ENCODE results near the gene TIAM2. TPM values are rescaled to one million over a fixed set of nuclear protein-coding genes. Genes with fewer than 3 reads are reported as not detected.

TIAM2 gene
- total and polyA plus RNA-seq, 12 donors: 4.3 to 22.5 (median 11.8) TPM

DNA sequence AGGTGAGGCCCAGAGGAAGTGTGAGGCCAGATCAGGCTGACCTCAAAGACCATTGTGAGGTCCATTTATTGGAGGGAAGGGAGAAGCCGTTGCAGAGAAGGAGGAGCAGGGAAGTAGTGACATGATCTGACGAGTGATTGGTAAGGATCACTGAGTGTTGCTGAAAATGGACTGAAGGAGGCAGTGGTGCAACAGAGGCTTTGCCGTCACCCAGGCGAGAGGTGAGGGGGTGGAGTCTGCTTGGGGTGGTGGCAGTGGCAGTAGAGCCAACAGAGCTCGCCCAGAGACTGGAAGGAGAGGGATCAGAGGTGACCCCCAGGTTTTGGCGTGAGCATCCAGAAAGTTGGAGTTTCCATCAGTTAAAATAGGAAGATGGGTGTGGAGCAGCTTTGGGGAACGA lies 200.8 kb downstream of the TIAM2 start:
- WGBS, 2 donors: 92 to 93% methylated on average over 7 of the region's 7 CpGs
- Histone ChIP-seq H3K36me3 (no peaks in the 10 kb centered on the region), H3K4me1 (peaks cover 0 to 2% (median 0%) of the 10 kb centered on the region in 9 donors), H3K4me3 (no peak overlapping the region), H3K27me3 (no peaks in the 10 kb centered on the region), H3K27ac (no peak overlapping the region), H3K9me3 (peaks cover 0 to 5% (median 0%) of the 10 kb centered on the region in 11 donors)
- ATAC-seq (no peak), DNase-seq (no peak)
- intact Hi-C loops (cut with DNase I): no loop called here
- TF ChIP-seq, protein P1, sequence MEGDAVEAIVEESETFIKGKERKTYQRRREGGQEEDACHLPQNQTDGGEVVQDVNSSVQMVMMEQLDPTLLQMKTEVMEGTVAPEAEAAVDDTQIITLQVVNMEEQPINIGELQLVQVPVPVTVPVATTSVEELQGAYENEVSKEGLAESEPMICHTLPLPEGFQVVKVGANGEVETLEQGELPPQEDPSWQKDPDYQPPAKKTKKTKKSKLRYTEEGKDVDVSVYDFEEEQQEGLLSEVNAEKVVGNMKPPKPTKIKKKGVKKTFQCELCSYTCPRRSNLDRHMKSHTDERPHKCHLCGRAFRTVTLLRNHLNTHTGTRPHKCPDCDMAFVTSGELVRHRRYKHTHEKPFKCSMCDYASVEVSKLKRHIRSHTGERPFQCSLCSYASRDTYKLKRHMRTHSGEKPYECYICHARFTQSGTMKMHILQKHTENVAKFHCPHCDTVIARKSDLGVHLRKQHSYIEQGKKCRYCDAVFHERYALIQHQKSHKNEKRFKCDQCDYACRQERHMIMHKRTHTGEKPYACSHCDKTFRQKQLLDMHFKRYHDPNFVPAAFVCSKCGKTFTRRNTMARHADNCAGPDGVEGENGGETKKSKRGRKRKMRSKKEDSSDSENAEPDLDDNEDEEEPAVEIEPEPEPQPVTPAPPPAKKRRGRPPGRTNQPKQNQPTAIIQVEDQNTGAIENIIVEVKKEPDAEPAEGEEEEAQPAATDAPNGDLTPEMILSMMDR (IDR thresholded peaks at IDR 0.05): no peak

DNA sequence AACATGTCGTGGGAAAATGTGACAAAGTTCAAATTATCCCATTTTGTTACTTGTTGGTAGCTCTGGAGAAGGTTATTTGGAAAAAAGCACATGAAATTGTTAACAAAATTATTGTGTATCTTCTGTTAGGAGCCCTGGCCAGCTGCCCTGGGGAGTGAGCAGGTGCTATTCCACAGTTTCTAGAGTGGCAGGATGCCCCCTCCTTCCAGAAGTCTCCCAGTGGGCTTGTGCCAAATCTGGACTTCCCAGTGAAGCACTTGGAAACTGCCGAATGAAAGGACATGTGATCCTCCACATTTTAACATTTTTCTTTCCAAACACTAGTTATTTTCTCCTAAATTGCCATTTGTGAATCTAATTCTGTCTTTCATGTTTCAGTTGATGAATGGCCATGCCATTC lies 201.8 kb downstream of the TIAM2 start:
- whole genome bisulfite sequencing, 2 donors: 54 to 59% methylated on average over 2 of the region's 2 CpGs
- Histone ChIP-seq H3K36me3 (no peaks in the 10 kb centered on the region), H3K9me3 (peaks cover 0 to 5% (median 0%) of the 10 kb centered on the region in 11 donors), H3K27me3 (no peaks in the 10 kb centered on the region), H3K27ac (no peak overlapping the region), H3K4me1 (peaks cover 0 to 6% (median 0%) of the 10 kb centered on the region in 9 donors), H3K4me3 (no peak overlapping the region)
- intact Hi-C loops (cut with DNase I): no loop called here
- ATAC-seq (no peak), DNase-seq (no peak)
- TF ChIP-seq, protein P1 (IDR thresholded peaks at IDR 0.05): no peak

DNA sequence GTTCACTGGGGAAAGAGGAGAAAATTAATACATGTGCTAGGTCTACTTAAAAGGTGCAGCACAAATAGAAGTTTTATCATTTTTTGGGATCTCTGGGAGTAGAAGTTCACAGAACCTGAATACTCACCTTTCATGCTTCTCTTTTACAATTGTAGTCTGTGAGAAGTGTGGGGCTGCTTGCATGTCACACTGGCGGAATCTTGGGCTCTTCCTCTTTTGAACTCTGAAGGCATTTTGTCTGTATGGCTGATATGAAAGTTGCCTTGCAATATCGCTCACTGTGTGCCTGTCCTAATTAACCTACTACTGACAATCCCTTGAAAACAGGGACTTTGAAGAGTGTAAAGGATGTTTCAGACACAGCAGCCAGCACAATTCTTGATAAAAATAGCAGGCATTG lies 202.8 kb downstream of the TIAM2 start:
- Histone ChIP-seq H3K27ac (no peak overlapping the region), H3K36me3 (no peaks in the 10 kb centered on the region), H3K9me3 (peaks cover 0 to 5% (median 0%) of the 10 kb centered on the region in 11 donors), H3K27me3 (no peaks in the 10 kb centered on the region), H3K4me1 (peaks cover 0 to 8% (median 0%) of the 10 kb centered on the region in 9 donors), H3K4me3 (no peak overlapping the region)
- intact Hi-C loops (cut with DNase I): no loop called here
- TF ChIP-seq, protein P1 (IDR thresholded peaks at IDR 0.05): no peak
- WGBS, 2 donors: 96% methylated on average over 2 of the region's 2 CpGs
- no peak for DNase-seq
- ATAC-seq: no peak

DNA sequence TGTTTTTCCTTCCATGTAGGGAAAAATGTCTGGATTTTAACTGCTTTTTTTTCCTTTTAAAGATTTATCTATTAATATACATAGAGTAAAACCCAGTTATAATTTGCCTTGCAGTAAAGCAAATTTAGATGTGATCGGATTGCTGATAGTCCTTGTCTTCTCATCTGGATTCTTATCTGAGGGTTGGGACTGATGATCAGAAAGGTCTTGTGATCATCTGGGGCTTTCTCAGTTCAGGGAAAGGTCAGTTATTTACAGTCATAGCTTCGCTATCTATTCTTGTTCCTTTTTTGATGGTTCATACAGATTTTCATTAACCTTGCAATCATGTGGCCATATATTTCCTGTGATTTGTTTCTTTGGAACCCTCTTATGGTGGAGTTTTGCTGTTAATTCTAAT lies 204.9 kb downstream of the TIAM2 start:
- peaks cover 0 to 5% (median 0%) of the 10 kb centered on the region in 11 donors for H3K9me3 ChIP-seq
- ATAC-seq: no peak
- H3K36me3 ChIP-seq: no peaks in the 10 kb centered on the region
- no peak for DNase-seq
- H3K4me3 ChIP-seq: no peak overlapping the region
- WGBS, 2 donors: 78 to 79% methylated on average over 2 of the region's 2 CpGs
- H3K27me3 ChIP-seq: no peaks in the 10 kb centered on the region
- intact Hi-C loops (cut with DNase I): loop anchor here in 1 of 10 donors (5.0 kb wide), 1 partner anchor 47 kb away; no protein-coding TSS in a partner anchor
- no peak overlapping the region for H3K27ac ChIP-seq
- peaks cover 0 to 8% (median 0%) of the 10 kb centered on the region in 9 donors for H3K4me1 ChIP-seq
- TF ChIP-seq, protein P1 (IDR thresholded peaks at IDR 0.05): no peak
